Neural cell (in vitro differentiated cells): Measurements from ENCODE around the gene CLASP1. TPM values are rescaled to one million over a fixed set of nuclear protein-coding genes. Genes with fewer than 3 reads are reported as not detected.

ENCODE experiments used
- H2AFZ ChIP-seq: fragments of 200-600, 300-800 bp; sonication (generic), shearing (Covaris generic); 2 replicates; pipeline ENCODE4 v1.6.0; 2014; ENCODE audit warnings: low read depth, mild to moderate bottlenecking, antibody characterized with exemption, low read length, moderate library complexity
- H3F3A ChIP-seq: fragments of 200-600 bp; shearing (Covaris generic); 2 replicates; pipeline ENCODE4 v1.6.1; 2016; ENCODE audit warnings: mild to moderate bottlenecking, moderate library complexity, mixed read lengths, antibody characterized with exemption, low read length; ENCODE audit not compliant: insufficient read depth, poor library complexity, severe bottlenecking
- H3K27ac ChIP-seq: fragments of 200-600, 300-800 bp; sonication (generic), shearing (Covaris generic); 2 replicates; pipeline ENCODE4 v1.5.1; 2014; ENCODE audit warnings: mild to moderate bottlenecking, low read length, moderate library complexity
- H3K27me3 ChIP-seq: fragments of 300-800, 200-600 bp; sonication (generic), shearing (Covaris generic); 2 replicates; pipeline ENCODE4 v1.6.0; 2014; ENCODE audit warnings: mild to moderate bottlenecking, low read depth, low read length, moderate library complexity; ENCODE audit not compliant: insufficient read depth
- H3K36me3 ChIP-seq: fragments of 300-800, 200-600 bp; sonication (generic), shearing (Covaris generic); 2 replicates; pipeline ENCODE4 v1.5.1; 2014; ENCODE audit warnings: mild to moderate bottlenecking, antibody characterized with exemption, low read length, moderate library complexity; ENCODE audit not compliant: insufficient read depth
- H3K4me2 ChIP-seq: fragments of 300-800, 200-600 bp; sonication (generic), shearing (Covaris generic); 2 replicates; pipeline ENCODE4 v1.6.0; 2014; ENCODE audit warnings: mild to moderate bottlenecking, low read length
- H3K4me3 ChIP-seq: fragments of 300-800, 200-600 bp; sonication (generic), shearing (Covaris generic); 2 replicates; pipeline ENCODE4 v1.5.1; 2014; ENCODE audit warnings: mild to moderate bottlenecking, low read length, moderate library complexity
- H3K79me2 ChIP-seq: fragments of 200-600 bp; shearing (Covaris generic); replicated peaks from 2 replicates; pipeline ENCODE4 v1.6.0; 2014; ENCODE audit warnings: mild to moderate bottlenecking, low read length, moderate library complexity; ENCODE audit not compliant: insufficient read depth
- H3K9ac ChIP-seq: fragments of 300-800, 200-600 bp; sonication (generic), shearing (Covaris generic); 2 replicates; pipeline ENCODE4 v1.6.1; 2016; ENCODE audit warnings: mild to moderate bottlenecking, low read length, mixed read lengths
- H3K9me2 ChIP-seq: fragments of 200-600 bp; shearing (Covaris generic); 2 replicates; pipeline ENCODE4 v1.6.1; 2016; ENCODE audit warnings: mild to moderate bottlenecking, low read length, mixed read lengths; ENCODE audit not compliant: insufficient read depth
- H3K9me3 ChIP-seq: fragments of 200-600, 300-800 bp; sonication (generic), shearing (Covaris generic); 2 replicates; pipeline ENCODE4 v1.6.1; 2016; ENCODE audit warnings: mild to moderate bottlenecking, mixed run types, low read length, moderate library complexity, mixed read lengths
- H4K20me1 ChIP-seq: fragments of 200-600 bp; shearing (Covaris generic); 2 replicates; pipeline ENCODE4 v1.6.1; 2016; ENCODE audit warnings: mild to moderate bottlenecking, mixed run types; ENCODE audit not compliant: insufficient read depth
- EP300 ChIP-seq: fragments of 450-650 bp; conservative IDR thresholded peaks from 2 replicates; pipeline ENCODE4 v1.6.1; 2014; ENCODE audit warnings: antibody characterized with exemption, mild to moderate bottlenecking, moderate library complexity; ENCODE audit not compliant: poor library complexity, severe bottlenecking
- EZH2 ChIP-seq: fragments of 200-600, 300-800 bp; shearing (Covaris generic), sonication (generic); IDR thresholded peaks from 2 replicates; pipeline ENCODE4 v1.6.1; 2014; ENCODE audit warnings: antibody characterized with exemption, low read length, borderline replicate concordance, mild to moderate bottlenecking; ENCODE audit not compliant: insufficient read depth, poor library complexity, severe bottlenecking
- MXI1 ChIP-seq: fragments of 450-650 bp; conservative IDR thresholded peaks from 2 replicates; pipeline ENCODE4 v1.6.1; 2014; ENCODE audit warnings: antibody characterized with exemption, mild to moderate bottlenecking; ENCODE audit not compliant: poor library complexity, severe bottlenecking
- POLR2AphosphoS5 ChIP-seq: IDR thresholded peaks from 2 replicates; pipeline ENCODE4 v1.6.1; 2012
- RAD21 ChIP-seq: fragments of 450-650 bp; conservative IDR thresholded peaks from 2 replicates; pipeline ENCODE4 v1.6.1; 2014; ENCODE audit warnings: antibody characterized with exemption, mild to moderate bottlenecking, moderate library complexity
- SMC3 ChIP-seq: fragments of 450-650 bp; conservative IDR thresholded peaks from 2 replicates; pipeline ENCODE4 v1.6.1; 2014; ENCODE audit warnings: antibody characterized with exemption, mild to moderate bottlenecking, moderate library complexity; ENCODE audit not compliant: poor library complexity
- TAF1 ChIP-seq: IDR thresholded peaks from 2 replicates; pipeline ENCODE4 v1.6.1; 2012; ENCODE audit warnings: low read depth
- polyA plus RNA-seq: library from polyadenylated mRNA; depleted of rRNA; stranded (reverse); fragments of >200 nt; gene quantifications from 2 replicates; pipeline ENCODE4 v1.2.3, GENCODE V29; 2014
- TF ChIP-seq, protein P1 (sequence below): IDR thresholded peaks from 2 replicates; pipeline ENCODE4 v1.6.1; 2012; ENCODE audit warnings: borderline replicate concordance
- TF ChIP-seq, protein P2 (sequence below): fragments of 450-650 bp; IDR thresholded peaks from 2 replicates; pipeline ENCODE4 v1.5.1; 2014; ENCODE audit warnings: antibody characterized with exemption, mild to moderate bottlenecking, moderate library complexity; ENCODE audit not compliant: poor library complexity, severe bottlenecking

CLASP1 gene
- polyA plus RNA-seq, 1 donor from 2014 or later: 41.3 TPM

- H2AFZ ChIP-seq: no peak overlapping the region
- no peak overlapping the region for H3K4me3 ChIP-seq
- H3K36me3 ChIP-seq: peaks cover 12% of the 10 kb centered on the region
- peaks cover 28% of the 10 kb centered on the region for H3K79me2 ChIP-seq
- no peaks in the 10 kb centered on the region for H4K20me1 ChIP-seq
- H3F3A ChIP-seq: no peaks in the 10 kb centered on the region
- H3K27ac ChIP-seq: no peak overlapping the region
- no peak overlapping the region for H3K4me2 ChIP-seq
- TF ChIP-seq EZH2 (no peak), POLR2AphosphoS5 (no peak), MXI1 (no peak), TAF1 (no peak), EP300 (no peak), RAD21 (no peak), SMC3 (no peak)
- TF ChIP-seq, protein P1, sequence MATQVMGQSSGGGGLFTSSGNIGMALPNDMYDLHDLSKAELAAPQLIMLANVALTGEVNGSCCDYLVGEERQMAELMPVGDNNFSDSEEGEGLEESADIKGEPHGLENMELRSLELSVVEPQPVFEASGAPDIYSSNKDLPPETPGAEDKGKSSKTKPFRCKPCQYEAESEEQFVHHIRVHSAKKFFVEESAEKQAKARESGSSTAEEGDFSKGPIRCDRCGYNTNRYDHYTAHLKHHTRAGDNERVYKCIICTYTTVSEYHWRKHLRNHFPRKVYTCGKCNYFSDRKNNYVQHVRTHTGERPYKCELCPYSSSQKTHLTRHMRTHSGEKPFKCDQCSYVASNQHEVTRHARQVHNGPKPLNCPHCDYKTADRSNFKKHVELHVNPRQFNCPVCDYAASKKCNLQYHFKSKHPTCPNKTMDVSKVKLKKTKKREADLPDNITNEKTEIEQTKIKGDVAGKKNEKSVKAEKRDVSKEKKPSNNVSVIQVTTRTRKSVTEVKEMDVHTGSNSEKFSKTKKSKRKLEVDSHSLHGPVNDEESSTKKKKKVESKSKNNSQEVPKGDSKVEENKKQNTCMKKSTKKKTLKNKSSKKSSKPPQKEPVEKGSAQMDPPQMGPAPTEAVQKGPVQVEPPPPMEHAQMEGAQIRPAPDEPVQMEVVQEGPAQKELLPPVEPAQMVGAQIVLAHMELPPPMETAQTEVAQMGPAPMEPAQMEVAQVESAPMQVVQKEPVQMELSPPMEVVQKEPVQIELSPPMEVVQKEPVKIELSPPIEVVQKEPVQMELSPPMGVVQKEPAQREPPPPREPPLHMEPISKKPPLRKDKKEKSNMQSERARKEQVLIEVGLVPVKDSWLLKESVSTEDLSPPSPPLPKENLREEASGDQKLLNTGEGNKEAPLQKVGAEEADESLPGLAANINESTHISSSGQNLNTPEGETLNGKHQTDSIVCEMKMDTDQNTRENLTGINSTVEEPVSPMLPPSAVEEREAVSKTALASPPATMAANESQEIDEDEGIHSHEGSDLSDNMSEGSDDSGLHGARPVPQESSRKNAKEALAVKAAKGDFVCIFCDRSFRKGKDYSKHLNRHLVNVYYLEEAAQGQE: no peak
- TF ChIP-seq, protein P2, sequence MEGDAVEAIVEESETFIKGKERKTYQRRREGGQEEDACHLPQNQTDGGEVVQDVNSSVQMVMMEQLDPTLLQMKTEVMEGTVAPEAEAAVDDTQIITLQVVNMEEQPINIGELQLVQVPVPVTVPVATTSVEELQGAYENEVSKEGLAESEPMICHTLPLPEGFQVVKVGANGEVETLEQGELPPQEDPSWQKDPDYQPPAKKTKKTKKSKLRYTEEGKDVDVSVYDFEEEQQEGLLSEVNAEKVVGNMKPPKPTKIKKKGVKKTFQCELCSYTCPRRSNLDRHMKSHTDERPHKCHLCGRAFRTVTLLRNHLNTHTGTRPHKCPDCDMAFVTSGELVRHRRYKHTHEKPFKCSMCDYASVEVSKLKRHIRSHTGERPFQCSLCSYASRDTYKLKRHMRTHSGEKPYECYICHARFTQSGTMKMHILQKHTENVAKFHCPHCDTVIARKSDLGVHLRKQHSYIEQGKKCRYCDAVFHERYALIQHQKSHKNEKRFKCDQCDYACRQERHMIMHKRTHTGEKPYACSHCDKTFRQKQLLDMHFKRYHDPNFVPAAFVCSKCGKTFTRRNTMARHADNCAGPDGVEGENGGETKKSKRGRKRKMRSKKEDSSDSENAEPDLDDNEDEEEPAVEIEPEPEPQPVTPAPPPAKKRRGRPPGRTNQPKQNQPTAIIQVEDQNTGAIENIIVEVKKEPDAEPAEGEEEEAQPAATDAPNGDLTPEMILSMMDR: no peak
- no peaks in the 10 kb centered on the region for H3K9me2 ChIP-seq
- H3K9ac ChIP-seq: no peak overlapping the region
- H3K27me3 ChIP-seq: no peaks in the 10 kb centered on the region
- no peaks in the 10 kb centered on the region for H3K9me3 ChIP-seq
Observed at GRCh38 chr2:121505005-121505404, 144.3 kb downstream of the CLASP1 start.

- peaks cover 25% of the 10 kb centered on the region for H3K79me2 ChIP-seq
- H3K36me3 ChIP-seq: peaks cover 16% of the 10 kb centered on the region
- H3K9me3 ChIP-seq: no peaks in the 10 kb centered on the region
- H2AFZ ChIP-seq: no peak overlapping the region
- no peak overlapping the region for H3K4me2 ChIP-seq
- TF ChIP-seq MXI1 (no peak), EP300 (no peak), POLR2AphosphoS5 (no peak), SMC3 (no peak), RAD21 (no peak)
- TF ChIP-seq, protein P1: no peak
- H4K20me1 ChIP-seq: no peaks in the 10 kb centered on the region
- no peak overlapping the region for H3K4me3 ChIP-seq
- H3K9me2 ChIP-seq: no peaks in the 10 kb centered on the region
- no peak overlapping the region for H3K9ac ChIP-seq
- H3F3A ChIP-seq: no peaks in the 10 kb centered on the region
- no peaks in the 10 kb centered on the region for H3K27me3 ChIP-seq
- H3K27ac ChIP-seq: no peak overlapping the region
Observed at GRCh38 chr2:121504316-121504715, 144.9 kb downstream of the CLASP1 start.
